A549 (cell line): Measurements from ENCODE around the gene BBLN. TPM values are rescaled to one million over a fixed set of nuclear protein-coding genes. Genes with fewer than 3 reads are reported as not detected.

Source experiments
- ATAC-seq, 2 experiments: fragments of 200-7000 bp in 1 of 2; fragments of >200 bp in 1 of 2; cut with Nextera tagmentation in 1 of 2; cut with Tn5 transposase in 1 of 2; 3 replicates each; pipeline versions ENCODE4 v1.8.0 to v1.9.1; 2018 to 2020; ENCODE audit warnings: mild to moderate bottlenecking in 1 of 2, moderate library complexity in 1 of 2
- CTCF ChIA-PET: fragments of 300-600 bp; sonication (Branson Sonifier 250); formaldehyde crosslinking; extraction: SDS; loops from one replicate; lab custom pipeline; 2021; ENCODE audit warnings: antibody characterized with exemption, inconsistent platforms; lab: Yijun Ruan, JAX
- POLR2A ChIA-PET: fragments of 350-600 bp; formaldehyde crosslinking; extraction: SDS; loops from one replicate; lab custom pipeline; 2021; ENCODE audit warnings: antibody characterized with exemption, inconsistent platforms; lab: Yijun Ruan, JAX
- DNase-seq, 2 experiments: peaks; one replicate each; pipeline versions ENCODE4 v3.0.0 to v3.0.0-alpha.2; 2011 to 2016; ENCODE audit warnings: low read depth in 1 of 2, low spot score in 1 of 2
- FAIRE-seq: peaks from 2 replicates; lab custom pipeline; 2011; peaks lifted over from hg19 to GRCh38; lab: Jason Lieb, UNC
- H3K27ac ChIP-seq, 2 experiments: fragments of >200 bp; sonication (Bioruptor Twin); formaldehyde crosslinking; 3 replicates each; pipeline ENCODE4 v1.5.1; 2016 to 2017
- H3K4me1 ChIP-seq: fragments of >200 bp; sonication (Bioruptor Twin); formaldehyde crosslinking; 3 replicates; pipeline ENCODE4 v1.6.1; 2016
- H3K4me2 ChIP-seq: fragments of >200 bp; sonication (Bioruptor Twin); formaldehyde crosslinking; 3 replicates; pipeline ENCODE4 v1.6.1; 2016
- H3K4me3 ChIP-seq: fragments of >200 bp; sonication (Bioruptor Twin); formaldehyde crosslinking; 3 replicates; pipeline ENCODE4 v1.5.1; 2016
- H3K9me3 ChIP-seq: fragments of >200 bp; sonication (Bioruptor Twin); formaldehyde crosslinking; 3 replicates; pipeline ENCODE4 v1.6.1; 2016
- BHLHE40 ChIP-seq: IDR thresholded peaks from 2 replicates; pipeline ENCODE4 v1.6.1; 2012; ENCODE audit warnings: low read depth, low read length, inconsistent platforms
- FOSB ChIP-seq: fragments of 250-450 bp; sonication (Bioruptor Pico); IDR thresholded peaks from 2 replicates; pipeline ENCODE4 v1.5.0; 2020; ENCODE audit warnings: mild to moderate bottlenecking, moderate library complexity
- HDAC2 ChIP-seq: fragments of 200-600 bp; sonication (generic); IDR thresholded peaks from 2 replicates; pipeline ENCODE4 v1.6.1; 2016
- JUN ChIP-seq, 2 experiments: fragments of >200 bp; sonication (Bioruptor Twin); formaldehyde crosslinking; IDR thresholded peaks; 2 replicates in 1 of 2; 3 replicates in 1 of 2; pipeline ENCODE4 v1.6.1; 2016 to 2017
- KDM5A ChIP-seq: fragments of 200-600 bp; sonication (generic); IDR thresholded peaks from 2 replicates; pipeline ENCODE4 v1.6.1; 2016; ENCODE audit warnings: antibody characterized with exemption, mild to moderate bottlenecking
- MAZ ChIP-seq: fragments of 150-350 bp; IDR thresholded peaks from 2 replicates; pipeline ENCODE4 v1.6.1; 2014; ENCODE audit warnings: antibody characterized with exemption, low read depth, low read length, borderline replicate concordance
- POLR2A ChIP-seq: IDR thresholded peaks from 2 replicates; pipeline ENCODE4 v1.6.1; 2012; ENCODE audit warnings: mild to moderate bottlenecking, low read length
- RAD21 ChIP-seq, 2 experiments: fragments of >200 bp in 1 of 2; sonication (Bioruptor Twin) in 1 of 2; formaldehyde crosslinking in 1 of 2; IDR thresholded peaks in 1 of 2; conservative IDR thresholded peaks in 1 of 2; 2 replicates in 1 of 2; 3 replicates in 1 of 2; pipeline ENCODE4 v1.6.1; 2012 to 2018; ENCODE audit warnings: inconsistent platforms in 1 of 2
- RNF2 ChIP-seq: fragments of 200-600 bp; sonication (generic); IDR thresholded peaks from 2 replicates; pipeline ENCODE4 v1.6.1; 2016; ENCODE audit warnings: low read depth, mild to moderate bottlenecking, antibody characterized with exemption, moderate library complexity, borderline replicate concordance
- SMC3 ChIP-seq: fragments of >200 bp; sonication (Bioruptor Twin); formaldehyde crosslinking; IDR thresholded peaks from 3 replicates; pipeline ENCODE4 v1.6.1; 2018; ENCODE audit warnings: inconsistent platforms
- TP53 ChIP-seq: fragments of 250-450 bp; sonication (Bioruptor Pico); IDR thresholded peaks from 2 replicates; pipeline ENCODE4 v1.5.0; 2021; ENCODE audit warnings: mild to moderate bottlenecking, moderate library complexity
- ZFP36 ChIP-seq: fragments of 450-650 bp; IDR thresholded peaks from 2 replicates; pipeline ENCODE4 v1.6.1; 2014; ENCODE audit warnings: borderline replicate concordance; ENCODE audit not compliant: partially characterized antibody
- ZSCAN20 ChIP-seq: fragments of 250-450 bp; sonication (Bioruptor Pico); IDR thresholded peaks from 2 replicates; pipeline ENCODE4 v1.8.0; 2022; ENCODE audit warnings: mild to moderate bottlenecking, moderate library complexity
- WGBS: methylation state at CpG from one replicate; pipeline ENCODE4 v1.1.6; 2017; ENCODE audit errors: missing lambda C conversion rate; 5-methylcytosine and 5-hydroxymethylcytosine counted together
- polyA plus RNA-seq, 4 experiments: library from polyadenylated mRNA; depleted of rRNA in 3 of 4; stranded (reverse); fragments of >200 nt; fragmentation: RNase III in 1 of 4; extraction: RNeasy Plus Mini Kit Qiagen cat#74134 plus additional on column Dnase treatment in 1 of 4; gene quantifications; 2 replicates in 3 of 4; 3 replicates in 1 of 4; pipeline ENCODE4 v1.2.3, GENCODE V29; 2011 to 2017
- TF ChIP-seq, protein P1 (sequence below): IDR thresholded peaks from 2 replicates; pipeline ENCODE4 v1.6.1; 2012
- TF ChIP-seq, protein P2 (sequence below): IDR thresholded peaks from 2 replicates; pipeline ENCODE4 v1.6.1; 2012
- TF ChIP-seq, protein P3 (sequence below): fragments of >200 bp; sonication (Bioruptor Twin); formaldehyde crosslinking; IDR thresholded peaks from 3 replicates; pipeline ENCODE4 v1.5.1; 2016

Gene BBLN
- polyA plus RNA-seq, 2 of the 4 experiments (the other 2 are of a cell fraction), result 23.8 to 28.1 TPM

DNA sequence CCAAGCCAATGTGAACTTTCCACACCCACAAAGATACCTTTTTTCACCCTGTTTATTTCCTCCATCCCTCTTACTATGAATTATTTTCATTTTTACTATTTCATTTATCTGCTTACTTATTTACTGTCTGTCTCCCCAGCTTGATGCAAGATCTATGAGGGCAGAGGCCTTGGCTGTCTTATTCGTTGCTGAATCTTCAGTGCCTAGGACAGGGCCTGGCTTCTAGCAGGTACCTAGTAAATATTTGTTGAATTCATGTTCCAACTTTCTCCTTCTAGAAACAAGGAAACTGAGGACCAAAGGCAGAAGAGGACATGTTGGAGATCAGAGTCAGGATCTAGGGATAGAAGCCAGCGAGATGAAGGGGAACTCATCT lies 42.6 kb downstream of the BBLN start:
- no peaks in the 10 kb centered on the region for H3K9me3 ChIP-seq
- ChIA-PET CTCF (interaction anchor here (0.5 to 9.3 kb wide), 5 partner anchors 9 to 86 kb away, joined by 3 to 82 read pairs (median 4); no protein-coding TSS in a partner anchor), POLR2A (no interaction called here)
- H3K4me2 ChIP-seq, result peak overlapping the region; percentile 86
- no peak for ATAC-seq
- no peak for TF ChIP-seq ZSCAN20 (CRISPR knock-in tag)
- no peak for TF ChIP-seq KDM5A
- TF ChIP-seq HDAC2, result no peak
- TF ChIP-seq, protein P1, sequence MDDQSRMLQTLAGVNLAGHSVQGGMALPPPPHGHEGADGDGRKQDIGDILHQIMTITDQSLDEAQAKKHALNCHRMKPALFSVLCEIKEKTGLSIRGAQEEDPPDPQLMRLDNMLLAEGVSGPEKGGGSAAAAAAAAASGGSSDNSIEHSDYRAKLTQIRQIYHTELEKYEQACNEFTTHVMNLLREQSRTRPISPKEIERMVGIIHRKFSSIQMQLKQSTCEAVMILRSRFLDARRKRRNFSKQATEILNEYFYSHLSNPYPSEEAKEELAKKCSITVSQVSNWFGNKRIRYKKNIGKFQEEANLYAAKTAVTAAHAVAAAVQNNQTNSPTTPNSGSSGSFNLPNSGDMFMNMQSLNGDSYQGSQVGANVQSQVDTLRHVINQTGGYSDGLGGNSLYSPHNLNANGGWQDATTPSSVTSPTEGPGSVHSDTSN, result no peak
- no peak for TF ChIP-seq TP53
- TF ChIP-seq RNF2, result no peak
- TF ChIP-seq MAZ, result no peak
- TF ChIP-seq FOSB (CRISPR knock-in tag), result no peak
- no peak for TF ChIP-seq BHLHE40
- H3K4me3 ChIP-seq, result peak overlapping the region; percentile 96; the same call in 2 of the 3 replicates
- peaks cover 48% of the 10 kb centered on the region for H3K4me1 ChIP-seq
- FAIRE-seq, result no peak
- DNase-seq, result no peak
- 13% methylated on average over 2 of the region's 2 CpGs for WGBS
- H3K27ac ChIP-seq, result peak overlapping the region in 1 of 2 experiments; percentile 99; a peak in 3 of 6 replicates

DNA sequence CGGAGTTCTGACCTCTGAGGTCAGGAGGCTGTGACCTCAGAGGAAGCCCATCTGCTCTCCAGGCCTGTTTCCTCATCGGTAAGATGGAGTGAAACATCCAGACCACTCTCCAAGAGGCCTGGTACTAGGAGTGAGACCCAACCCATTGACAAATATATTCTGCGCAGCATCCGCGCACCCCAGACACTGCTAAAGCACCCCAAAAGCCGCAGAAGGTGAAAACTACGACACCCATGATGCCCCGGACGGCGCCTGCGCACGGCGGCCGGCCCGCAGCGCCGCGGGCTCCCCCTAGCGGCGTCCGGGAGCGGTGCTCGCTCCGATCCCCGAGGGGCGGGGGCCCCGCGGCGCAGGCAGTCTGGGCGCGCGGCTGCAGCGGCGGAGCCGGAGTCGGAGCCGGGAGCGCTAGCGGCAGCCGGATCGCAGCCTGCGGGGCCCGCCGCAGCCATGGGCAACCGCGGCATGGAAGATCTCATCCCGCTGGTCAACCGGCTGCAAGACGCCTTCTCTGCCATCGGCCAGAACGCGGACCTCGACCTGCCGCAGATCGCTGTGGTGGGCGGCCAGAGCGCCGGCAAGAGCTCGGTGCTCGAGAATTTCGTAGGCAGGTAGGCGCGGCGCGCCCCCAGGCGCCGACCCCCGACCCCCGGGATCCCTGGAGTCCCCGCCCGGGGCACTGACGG lies 43.1 kb downstream of the BBLN start, which contains the start of gene DNM1:
Gene DNM1 (plus strand): TSS at position 356 of the 683 bp plus-strand sequence. CDS start 92 bp downstream, at position 448.
- peak within 1 kb of the TSS; percentile 86 for H3K4me2 ChIP-seq
- ChIA-PET CTCF (interaction anchor here (0.6 to 9.3 kb wide), 11 partner anchors 9 to 1527 kb away, joined by 3 to 82 read pairs (median 4); partner anchors contain the start of gene CIZ1), POLR2A (interaction anchor here (1.0 to 1.3 kb wide), 3 partner anchors 8 to 34 kb away, joined by 3 to 6 read pairs (median 4); no protein-coding TSS in a partner anchor)
- peak within 1 kb of the TSS; percentile 96 for H3K4me3 ChIP-seq
- H3K9me3 ChIP-seq, result no peaks in the 10 kb centered on the region
- WGBS, result 5% methylated on average over 5 of the region's 72 CpGs
- TF ChIP-seq, protein P2, sequence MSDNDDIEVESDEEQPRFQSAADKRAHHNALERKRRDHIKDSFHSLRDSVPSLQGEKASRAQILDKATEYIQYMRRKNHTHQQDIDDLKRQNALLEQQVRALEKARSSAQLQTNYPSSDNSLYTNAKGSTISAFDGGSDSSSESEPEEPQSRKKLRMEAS, result peak; percentile 16; the same call in 1 of the 2 replicates
- peak; percentile 54 for TF ChIP-seq POLR2A
- TF ChIP-seq RAD21 (conservative IDR thresholded peaks at IDR 0.05 in 1 of 2, IDR thresholded peaks at IDR 0.05 in 1 of 2), result peak in 1 of 2 experiments; percentile 44; a peak in 2 of 5 replicates
- no peak for TF ChIP-seq ZFP36
- peak in 1 of 2 experiments; percentile 51; a peak in 2 of 5 replicates for TF ChIP-seq JUN (IDR thresholded peaks at IDR 0.05)
- no peak for TF ChIP-seq RNF2
- TF ChIP-seq MAZ, result peak; percentile 92
- TF ChIP-seq BHLHE40, result no peak
- peak; percentile 65 for TF ChIP-seq SMC3
- no peak for TF ChIP-seq TP53
- TF ChIP-seq, protein P3, sequence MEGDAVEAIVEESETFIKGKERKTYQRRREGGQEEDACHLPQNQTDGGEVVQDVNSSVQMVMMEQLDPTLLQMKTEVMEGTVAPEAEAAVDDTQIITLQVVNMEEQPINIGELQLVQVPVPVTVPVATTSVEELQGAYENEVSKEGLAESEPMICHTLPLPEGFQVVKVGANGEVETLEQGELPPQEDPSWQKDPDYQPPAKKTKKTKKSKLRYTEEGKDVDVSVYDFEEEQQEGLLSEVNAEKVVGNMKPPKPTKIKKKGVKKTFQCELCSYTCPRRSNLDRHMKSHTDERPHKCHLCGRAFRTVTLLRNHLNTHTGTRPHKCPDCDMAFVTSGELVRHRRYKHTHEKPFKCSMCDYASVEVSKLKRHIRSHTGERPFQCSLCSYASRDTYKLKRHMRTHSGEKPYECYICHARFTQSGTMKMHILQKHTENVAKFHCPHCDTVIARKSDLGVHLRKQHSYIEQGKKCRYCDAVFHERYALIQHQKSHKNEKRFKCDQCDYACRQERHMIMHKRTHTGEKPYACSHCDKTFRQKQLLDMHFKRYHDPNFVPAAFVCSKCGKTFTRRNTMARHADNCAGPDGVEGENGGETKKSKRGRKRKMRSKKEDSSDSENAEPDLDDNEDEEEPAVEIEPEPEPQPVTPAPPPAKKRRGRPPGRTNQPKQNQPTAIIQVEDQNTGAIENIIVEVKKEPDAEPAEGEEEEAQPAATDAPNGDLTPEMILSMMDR, result peak; percentile 94
- peaks cover 53% of the 10 kb centered on the region for H3K4me1 ChIP-seq
- FAIRE-seq (no peak), ATAC-seq (peak; percentile 75 to 77), DNase-seq (peak; percentile 62 to 89)
- peak within 1 kb of the TSS; percentile 95 to 99 for H3K27ac ChIP-seq
